Measurements from ENCODE around the gene TSPAN11. TPM values are rescaled to one million over a fixed set of nuclear protein-coding genes. Genes with fewer than 3 reads are reported as not detected.

Gene TSPAN11
- total and polyA plus RNA-seq, 12 donors = 0.30 to 6.2 (median 1.2) TPM

DNA sequence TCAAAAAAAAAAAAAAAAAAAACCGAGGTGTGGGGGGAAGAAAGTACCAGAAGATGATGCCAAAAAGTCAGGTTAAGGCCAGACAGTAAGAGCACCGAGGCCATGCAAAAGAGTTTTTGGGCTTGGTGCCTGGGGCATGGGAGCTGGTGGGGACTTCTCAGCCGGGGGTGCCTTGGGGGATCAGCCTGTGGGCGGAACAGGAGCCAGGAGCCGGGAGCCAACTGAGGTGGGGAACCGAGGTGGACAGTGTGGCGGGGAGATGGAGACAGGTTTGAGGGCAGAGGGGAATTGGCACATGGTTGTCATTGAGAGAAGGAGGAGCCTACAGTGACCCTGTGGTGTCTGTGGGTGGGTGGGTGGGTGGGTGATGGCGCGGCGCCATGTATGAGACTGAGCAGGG, 33.2 kb downstream of the TSPAN11 start:
- no peaks in the 10 kb centered on the region for H3K27me3 ChIP-seq
- WGBS, 4 donors = 81 to 89% (median 86%) methylated on average over 10 of the region's 10 CpGs
- H3K9me3 ChIP-seq (replicated peaks in 1 of 3) = no peaks in the 10 kb centered on the region
- no peaks in the 10 kb centered on the region for H3K36me3 ChIP-seq (replicated peaks in 1 of 2)
- DNase-seq = no peak
- H3K4me3 ChIP-seq = no peak overlapping the region
- intact Hi-C loops (cut with DNase I) = no loop called here
- TF ChIP-seq, protein P1, sequence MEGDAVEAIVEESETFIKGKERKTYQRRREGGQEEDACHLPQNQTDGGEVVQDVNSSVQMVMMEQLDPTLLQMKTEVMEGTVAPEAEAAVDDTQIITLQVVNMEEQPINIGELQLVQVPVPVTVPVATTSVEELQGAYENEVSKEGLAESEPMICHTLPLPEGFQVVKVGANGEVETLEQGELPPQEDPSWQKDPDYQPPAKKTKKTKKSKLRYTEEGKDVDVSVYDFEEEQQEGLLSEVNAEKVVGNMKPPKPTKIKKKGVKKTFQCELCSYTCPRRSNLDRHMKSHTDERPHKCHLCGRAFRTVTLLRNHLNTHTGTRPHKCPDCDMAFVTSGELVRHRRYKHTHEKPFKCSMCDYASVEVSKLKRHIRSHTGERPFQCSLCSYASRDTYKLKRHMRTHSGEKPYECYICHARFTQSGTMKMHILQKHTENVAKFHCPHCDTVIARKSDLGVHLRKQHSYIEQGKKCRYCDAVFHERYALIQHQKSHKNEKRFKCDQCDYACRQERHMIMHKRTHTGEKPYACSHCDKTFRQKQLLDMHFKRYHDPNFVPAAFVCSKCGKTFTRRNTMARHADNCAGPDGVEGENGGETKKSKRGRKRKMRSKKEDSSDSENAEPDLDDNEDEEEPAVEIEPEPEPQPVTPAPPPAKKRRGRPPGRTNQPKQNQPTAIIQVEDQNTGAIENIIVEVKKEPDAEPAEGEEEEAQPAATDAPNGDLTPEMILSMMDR (IDR thresholded peaks at IDR 0.05) = no peak
- TF ChIP-seq POLR2A (IDR thresholded peaks at IDR 0.05) = no peak
- H3K4me1 ChIP-seq (replicated peaks in 1 of 2) = no peaks in the 10 kb centered on the region
- no peak overlapping the region for H3K27ac ChIP-seq

DNA sequence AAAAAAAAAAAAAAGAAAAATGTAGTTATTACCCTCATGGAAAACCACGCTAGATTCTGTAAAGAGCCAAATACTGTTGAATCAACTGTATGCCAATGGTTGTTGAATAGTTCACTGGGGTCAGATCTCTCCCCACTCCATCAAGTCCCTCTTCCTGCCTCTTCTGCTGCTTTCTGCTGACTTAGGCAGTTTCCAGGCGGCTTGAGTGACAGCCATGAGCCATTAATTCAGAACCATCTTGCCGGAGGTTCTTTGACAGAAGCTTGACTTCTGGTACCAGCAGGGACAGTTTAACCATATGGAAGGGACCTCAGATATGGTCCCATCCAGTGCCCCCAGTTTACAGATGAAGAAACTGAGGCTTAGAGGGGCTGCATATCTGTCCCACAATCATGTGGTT, 34.5 kb downstream of the TSPAN11 start:
- DNase-seq = no peak
- H3K27me3 ChIP-seq = no peaks in the 10 kb centered on the region
- TF ChIP-seq, protein P1 (IDR thresholded peaks at IDR 0.05) = no peak
- TF ChIP-seq POLR2A (IDR thresholded peaks at IDR 0.05) = no peak
- no peaks in the 10 kb centered on the region for H3K36me3 ChIP-seq (replicated peaks in 1 of 2)
- intact Hi-C loops (cut with DNase I) = no loop called here
- WGBS, 4 donors = 57 to 79% (median 71%) methylated on average over 3 of the region's 3 CpGs
- no peaks in the 10 kb centered on the region for H3K4me1 ChIP-seq (replicated peaks in 1 of 2)
- H3K27ac ChIP-seq = no peak overlapping the region
- no peaks in the 10 kb centered on the region for H3K9me3 ChIP-seq (replicated peaks in 1 of 3)
- H3K4me3 ChIP-seq = no peak overlapping the region

DNA sequence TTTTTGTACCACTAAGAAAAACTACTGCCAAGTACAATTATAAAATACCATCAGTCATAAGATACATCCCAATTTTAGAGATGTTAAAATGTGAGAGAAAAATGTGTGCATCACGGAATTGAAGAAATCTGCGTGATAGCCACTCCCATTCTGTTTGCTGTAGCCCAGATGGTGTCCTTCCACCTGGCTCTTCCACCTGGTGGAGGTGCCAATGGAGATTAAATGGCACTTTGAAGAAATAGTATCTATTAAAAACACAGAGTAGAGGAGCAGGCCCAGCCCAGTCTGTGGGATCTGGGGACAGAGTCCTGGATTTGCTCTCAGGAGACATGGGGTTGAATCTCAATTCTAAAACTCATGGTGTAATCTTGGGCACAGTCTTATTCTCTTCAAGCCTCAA, 35.5 kb downstream of the TSPAN11 start:
- intact Hi-C loops (cut with DNase I) = no loop called here
- Histone ChIP-seq H3K27me3 (no peaks in the 10 kb centered on the region), H3K9me3 (replicated peaks in 1 of 3) (no peaks in the 10 kb centered on the region), H3K4me1 (replicated peaks in 1 of 2) (no peaks in the 10 kb centered on the region), H3K36me3 (replicated peaks in 1 of 2) (no peaks in the 10 kb centered on the region), H3K4me3 (no peak overlapping the region), H3K27ac (no peak overlapping the region)
- TF ChIP-seq POLR2A (IDR thresholded peaks at IDR 0.05) = no peak
- TF ChIP-seq, protein P1 (IDR thresholded peaks at IDR 0.05) = no peak
- WGBS, 4 donors = 89 to 97% (median 94%) methylated on average over 2 of the region's 2 CpGs
- DNase-seq = no peak

DNA sequence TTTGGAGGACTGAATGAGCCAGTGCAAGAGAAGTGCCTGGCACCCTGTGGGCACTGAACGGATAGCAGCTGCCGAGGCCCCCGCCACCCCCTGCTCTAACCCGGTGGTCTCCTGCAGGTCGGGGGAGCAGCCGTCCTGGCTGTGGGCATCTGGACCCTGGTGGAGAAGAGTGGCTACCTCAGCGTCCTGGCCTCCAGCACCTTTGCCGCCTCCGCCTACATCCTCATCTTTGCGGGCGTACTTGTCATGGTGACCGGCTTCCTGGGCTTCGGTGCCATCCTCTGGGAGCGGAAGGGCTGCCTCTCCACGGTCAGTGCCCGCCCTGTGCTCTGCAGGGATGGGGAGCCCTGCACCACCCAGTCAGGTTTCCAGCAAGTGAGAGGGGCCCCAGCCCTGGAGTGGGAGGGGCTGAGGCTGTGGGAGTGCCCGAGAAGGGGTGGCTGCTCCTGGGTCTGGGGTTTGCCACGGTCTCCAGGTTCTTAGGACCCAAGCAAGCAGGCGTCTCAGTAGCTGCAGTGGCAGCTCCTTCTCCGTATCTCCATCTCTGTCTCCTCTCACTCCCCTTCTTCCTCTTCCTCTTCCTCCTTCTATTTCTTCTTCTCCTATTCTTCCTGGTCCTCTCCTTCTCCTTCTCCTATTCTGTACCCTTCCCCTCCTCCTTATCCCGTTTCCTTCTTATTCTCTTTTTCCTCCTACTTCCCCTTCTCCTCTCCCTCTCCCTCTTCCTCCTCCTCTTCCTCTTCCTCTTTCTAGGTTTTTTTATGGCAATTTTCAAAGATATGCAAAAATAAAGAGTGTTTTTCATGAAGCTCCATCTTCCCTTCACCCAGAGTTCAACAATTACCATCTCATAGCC, 37.4 kb downstream of the TSPAN11 start:
- Histone ChIP-seq H3K27me3 (no peaks in the 10 kb centered on the region), H3K9me3 (replicated peaks in 1 of 3) (no peaks in the 10 kb centered on the region), H3K36me3 (replicated peaks in 1 of 2) (no peaks in the 10 kb centered on the region), H3K27ac (no peak overlapping the region), H3K4me3 (no peak overlapping the region), H3K4me1 (replicated peaks in 1 of 2) (no peaks in the 10 kb centered on the region)
- DNase-seq = no peak
- 71 to 85% (median 78%) methylated on average over 4 to 21 of the region's 21 CpGs for WGBS, 4 donors
- TF ChIP-seq, protein P1 (IDR thresholded peaks at IDR 0.05) = no peak
- no peak for TF ChIP-seq POLR2A (IDR thresholded peaks at IDR 0.05)
- intact Hi-C loops (cut with DNase I) = no loop called here

Data from adrenal gland (tissue), 12 donors.